GM23338 (cell line): ENCODE data around the gene ZFP90.

Experiments
- CREB1 ChIP-seq: fragments of 250-450 bp; sonication (Bioruptor Pico); IDR thresholded peaks from 2 replicates; pipeline ENCODE4 v1.5.0; 2020; ENCODE audit warnings: low read depth, mild to moderate bottlenecking, moderate library complexity
- EZH2 ChIP-seq: fragments of 200-600 bp; sonication (generic); IDR thresholded peaks from one replicate; pipeline ENCODE4 v1.8.0; 2017; ENCODE audit warnings: antibody characterized with exemption, mild to moderate bottlenecking, low read depth; ENCODE audit not compliant: unreplicated experiment
- POLR2AphosphoS5 ChIP-seq: IDR thresholded peaks from 2 replicates; pipeline ENCODE4 v1.6.1; 2016; ENCODE audit warnings: antibody characterized with exemption, low read depth
- TF ChIP-seq, protein P1 (sequence below), 2 experiments: fragments of 200-600 bp in 1 of 2; sonication (generic) in 1 of 2; conservative IDR thresholded peaks; 2 replicates each; pipeline versions ENCODE4 v1.5.1 to v1.6.1; 2016 to 2017; ENCODE audit warnings: antibody characterized with exemption in 2 of 2, low read depth in 2 of 2, mild to moderate bottlenecking in 2 of 2, moderate library complexity in 1 of 2

DNA sequence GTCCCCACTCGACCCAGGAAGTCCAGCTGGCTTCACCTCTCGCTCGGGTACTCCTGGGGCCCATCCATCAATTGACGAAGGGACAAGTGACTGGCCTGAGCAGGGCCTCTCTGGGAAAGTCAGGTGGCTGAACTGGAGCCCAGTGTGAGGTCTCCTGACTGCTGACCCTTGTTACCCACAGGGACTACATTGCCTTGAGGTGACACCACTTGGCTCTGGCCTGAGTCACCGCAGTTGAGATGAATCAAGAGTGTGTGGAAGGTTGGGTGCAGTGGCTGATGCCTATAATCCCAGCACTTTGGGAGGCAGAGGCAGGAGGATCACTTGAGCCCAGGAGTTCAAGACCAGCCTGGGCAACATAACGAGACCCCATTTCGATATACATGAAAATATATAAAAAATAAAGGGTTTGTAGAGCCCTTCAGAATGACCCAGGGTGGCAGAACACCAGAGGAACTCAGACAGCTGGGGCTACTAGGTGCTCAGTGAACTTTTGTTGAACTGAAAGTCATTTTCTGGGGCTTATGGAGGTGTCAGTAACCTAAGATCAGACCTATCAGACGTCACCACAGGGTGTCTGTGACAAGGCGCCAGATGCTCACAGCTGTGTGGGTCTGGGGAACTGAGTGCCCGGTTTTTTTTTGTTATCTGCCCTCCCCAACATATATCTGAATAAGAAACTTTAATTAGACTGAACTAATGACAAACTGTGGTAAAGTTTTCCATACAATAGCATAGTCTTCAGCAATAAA lies 14.8 kb upstream of the ZFP90 start:
- TF ChIP-seq, protein P1, sequence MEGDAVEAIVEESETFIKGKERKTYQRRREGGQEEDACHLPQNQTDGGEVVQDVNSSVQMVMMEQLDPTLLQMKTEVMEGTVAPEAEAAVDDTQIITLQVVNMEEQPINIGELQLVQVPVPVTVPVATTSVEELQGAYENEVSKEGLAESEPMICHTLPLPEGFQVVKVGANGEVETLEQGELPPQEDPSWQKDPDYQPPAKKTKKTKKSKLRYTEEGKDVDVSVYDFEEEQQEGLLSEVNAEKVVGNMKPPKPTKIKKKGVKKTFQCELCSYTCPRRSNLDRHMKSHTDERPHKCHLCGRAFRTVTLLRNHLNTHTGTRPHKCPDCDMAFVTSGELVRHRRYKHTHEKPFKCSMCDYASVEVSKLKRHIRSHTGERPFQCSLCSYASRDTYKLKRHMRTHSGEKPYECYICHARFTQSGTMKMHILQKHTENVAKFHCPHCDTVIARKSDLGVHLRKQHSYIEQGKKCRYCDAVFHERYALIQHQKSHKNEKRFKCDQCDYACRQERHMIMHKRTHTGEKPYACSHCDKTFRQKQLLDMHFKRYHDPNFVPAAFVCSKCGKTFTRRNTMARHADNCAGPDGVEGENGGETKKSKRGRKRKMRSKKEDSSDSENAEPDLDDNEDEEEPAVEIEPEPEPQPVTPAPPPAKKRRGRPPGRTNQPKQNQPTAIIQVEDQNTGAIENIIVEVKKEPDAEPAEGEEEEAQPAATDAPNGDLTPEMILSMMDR (conservative IDR thresholded peaks at IDR 0.05; ENCODE audit: low read depth in 2 of 2), result no peak
- TF ChIP-seq EZH2, result no peak
- TF ChIP-seq POLR2AphosphoS5, result no peak
- TF ChIP-seq CREB1 (CRISPR knock-in tag), result no peak
